ENCODE data around the gene CALCOCO2. TPM values are rescaled to one million over a fixed set of nuclear protein-coding genes. Genes with fewer than 3 reads are reported as not detected.

CALCOCO2 gene
- total and polyA plus RNA-seq, 9 donors: 22.4 to 49.1 (median 44.2) TPM

DNA sequence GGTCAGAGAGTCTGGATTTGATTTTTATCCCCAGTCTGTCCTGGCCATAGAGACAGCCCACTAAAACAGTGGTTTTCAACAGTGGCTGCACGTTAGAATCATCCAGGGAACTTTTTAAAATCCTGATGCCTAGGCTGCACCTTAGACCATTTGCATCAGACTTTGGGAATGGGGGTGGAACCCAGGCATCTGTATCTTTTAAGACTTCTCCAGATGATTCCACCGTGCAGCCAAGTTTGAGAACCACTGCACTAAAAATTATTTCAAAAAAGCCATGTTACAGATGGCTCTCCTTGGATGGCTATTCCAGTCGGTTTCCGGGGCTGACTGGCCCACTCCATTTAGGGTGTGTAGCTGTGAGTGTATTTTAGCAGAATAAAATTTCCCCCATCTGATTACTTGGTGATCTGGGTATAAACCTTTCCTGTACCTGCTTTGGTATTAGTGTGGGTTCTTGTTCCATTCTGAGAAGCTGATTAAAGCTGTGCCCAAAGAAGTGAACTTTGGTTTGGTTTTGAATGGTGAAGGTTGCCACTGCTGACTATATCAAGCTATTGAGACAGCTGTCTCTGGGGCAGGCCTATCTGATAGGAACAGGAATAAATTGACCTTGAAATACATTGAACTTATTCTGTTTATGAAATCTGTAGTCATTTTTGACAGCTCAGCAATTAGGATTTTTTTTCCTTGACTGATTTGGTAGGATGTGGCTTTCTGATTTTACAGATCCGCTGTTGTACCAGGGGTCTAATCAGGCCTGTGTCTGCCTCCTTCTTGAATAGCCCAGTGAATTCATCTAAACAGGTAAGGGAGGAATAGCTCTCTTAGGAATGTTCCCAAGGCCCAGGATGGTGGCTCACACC, 63.0 kb downstream of the CALCOCO2 start:
- DNase-seq: no peak
- no peak overlapping the region for H3K27ac ChIP-seq (ENCODE audit: low read length)
- H3K9me3 ChIP-seq (replicated peaks; ENCODE audit: control insufficient read depth, low read depth, low read length): no peaks in the 10 kb centered on the region
- peaks cover 34% of the 10 kb centered on the region for H3K36me3 ChIP-seq (ENCODE audit: control insufficient read depth, insufficient read depth, low read length)
- peak overlapping the region; percentile 91 for H3K4me3 ChIP-seq (ENCODE audit: low read length)
- peaks cover 9% of the 10 kb centered on the region for H3K4me1 ChIP-seq (ENCODE audit: control insufficient read depth, insufficient read depth, low read length)
- WGBS (ENCODE audit: insufficient coverage): 100% methylated on average over 1 of the region's 5 CpGs
- H3K27me3 ChIP-seq (ENCODE audit: control insufficient read depth, insufficient read depth, low read length): no peaks in the 10 kb centered on the region

DNA sequence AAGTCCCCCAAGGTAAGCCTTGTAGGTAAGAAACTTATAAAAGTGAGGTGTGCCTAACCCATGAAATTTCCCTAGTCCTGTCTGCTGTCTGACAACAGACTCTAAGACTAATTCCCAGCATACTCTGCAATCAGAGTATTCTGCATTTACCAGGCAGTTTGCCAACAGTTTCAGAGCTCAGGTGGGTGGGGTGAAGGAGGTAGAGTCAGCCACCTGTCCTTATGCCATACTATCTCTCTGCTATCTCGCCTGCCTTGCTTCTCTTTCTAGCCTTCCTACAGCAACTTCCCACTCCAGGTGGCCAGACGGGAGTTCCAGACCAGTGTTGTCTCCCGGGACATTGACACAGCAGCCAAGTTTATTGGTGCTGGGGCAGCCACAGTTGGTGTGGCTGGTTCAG, 64.1 kb downstream of the CALCOCO2 start:
- Histone ChIP-seq H3K27ac (ENCODE audit: low read length) (no peak overlapping the region), H3K36me3 (ENCODE audit: control insufficient read depth, insufficient read depth, low read length) (peaks cover 34% of the 10 kb centered on the region), H3K4me3 (ENCODE audit: low read length) (no peak overlapping the region), H3K9me3 (replicated peaks; ENCODE audit: control insufficient read depth, low read depth, low read length) (no peaks in the 10 kb centered on the region), H3K27me3 (ENCODE audit: control insufficient read depth, insufficient read depth, low read length) (no peaks in the 10 kb centered on the region), H3K4me1 (ENCODE audit: control insufficient read depth, insufficient read depth, low read length) (peaks cover 9% of the 10 kb centered on the region)
- DNase-seq: no peak
- WGBS (ENCODE audit: insufficient coverage): no CpG with 5 or more reads among the region's 3 CpGs

DNA sequence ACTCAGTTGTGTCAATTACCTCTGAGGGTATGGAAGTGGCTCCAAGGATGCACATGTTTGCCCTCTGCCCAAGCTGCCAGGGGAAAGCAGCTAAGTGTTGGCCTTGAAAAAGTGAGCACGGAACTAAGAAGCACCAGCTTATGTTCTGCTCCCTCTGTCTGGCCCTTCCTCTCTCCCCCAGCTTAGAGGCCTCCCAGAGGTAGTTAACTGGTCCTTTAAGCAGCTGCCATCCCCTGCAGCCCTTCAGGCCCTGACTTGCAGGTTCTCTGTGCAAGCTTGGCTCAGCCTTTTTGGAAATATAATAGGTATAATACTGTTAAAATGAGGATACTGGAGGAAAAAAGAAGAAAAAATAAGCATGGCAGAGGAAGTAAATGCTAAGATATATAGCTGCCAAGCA, 70.4 kb downstream of the CALCOCO2 start:
- no peak for DNase-seq

DNA sequence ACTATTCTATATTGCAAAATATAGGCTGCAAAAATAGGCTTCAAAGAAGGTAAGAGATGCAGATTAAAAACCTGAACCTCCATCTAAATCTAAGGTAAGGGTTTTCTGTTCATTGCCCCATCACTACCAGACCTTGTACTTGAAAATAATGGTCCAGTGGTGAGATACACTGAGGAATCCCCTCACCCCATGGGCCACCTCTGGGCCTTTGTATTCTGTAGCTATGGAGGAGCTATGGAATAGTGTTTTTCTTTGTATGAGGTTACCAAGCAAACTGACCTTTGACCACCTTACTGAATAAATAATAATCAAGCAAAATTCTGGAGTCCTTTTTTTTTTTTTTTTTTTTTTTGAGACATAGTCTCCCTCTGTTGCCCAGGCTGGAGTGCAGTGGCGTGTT, 72.6 kb downstream of the CALCOCO2 start:
- Histone ChIP-seq H3K4me1 (ENCODE audit: control insufficient read depth, insufficient read depth, low read length) (peaks cover 6% of the 10 kb centered on the region), H3K36me3 (ENCODE audit: control insufficient read depth, insufficient read depth, low read length) (peaks cover 2% of the 10 kb centered on the region), H3K27me3 (ENCODE audit: control insufficient read depth, insufficient read depth, low read length) (no peaks in the 10 kb centered on the region), H3K9me3 (replicated peaks; ENCODE audit: control insufficient read depth, low read depth, low read length) (no peaks in the 10 kb centered on the region), H3K4me3 (ENCODE audit: low read length) (no peak overlapping the region), H3K27ac (ENCODE audit: low read length) (no peak overlapping the region)
- WGBS (ENCODE audit: insufficient coverage): no CpG with 5 or more reads among the region's 1 CpG
- DNase-seq: no peak

More for the DNA sequence above, 70.4 kb downstream of the CALCOCO2 start:
- H3K27ac ChIP-seq (ENCODE audit: low read length): no peak overlapping the region
- 75% methylated on average over 1 of the region's 1 CpG for WGBS (ENCODE audit: insufficient coverage)
- peaks cover 11% of the 10 kb centered on the region for H3K36me3 ChIP-seq (ENCODE audit: control insufficient read depth, insufficient read depth, low read length)
- H3K4me3 ChIP-seq (ENCODE audit: low read length): no peak overlapping the region
- H3K27me3 ChIP-seq (ENCODE audit: control insufficient read depth, insufficient read depth, low read length): no peaks in the 10 kb centered on the region
- no peaks in the 10 kb centered on the region for H3K4me1 ChIP-seq (ENCODE audit: control insufficient read depth, insufficient read depth, low read length)
- no peaks in the 10 kb centered on the region for H3K9me3 ChIP-seq (replicated peaks; ENCODE audit: control insufficient read depth, low read depth, low read length)

DNA sequence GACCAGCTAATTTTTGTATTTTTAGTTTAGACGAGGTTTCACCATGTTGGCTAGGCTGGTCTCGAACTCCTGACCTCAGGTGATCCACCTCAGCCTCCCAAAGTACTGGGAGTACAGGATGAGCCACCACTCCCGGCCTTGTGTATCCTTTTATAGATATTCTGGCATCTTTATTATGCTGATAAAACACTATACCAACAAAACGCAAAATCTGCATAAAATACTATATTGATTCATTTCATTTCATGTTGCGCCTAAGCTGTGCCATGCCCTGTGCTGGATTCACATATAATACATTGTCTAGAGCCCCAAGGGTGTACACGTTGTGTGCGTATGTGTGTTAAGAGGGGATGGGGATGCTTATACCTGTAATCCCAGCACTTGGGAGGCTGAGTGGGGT, 73.6 kb downstream of the CALCOCO2 start:
- Histone ChIP-seq H3K4me1 (ENCODE audit: control insufficient read depth, insufficient read depth, low read length) (peaks cover 9% of the 10 kb centered on the region), H3K27ac (ENCODE audit: low read length) (no peak overlapping the region), H3K27me3 (ENCODE audit: control insufficient read depth, insufficient read depth, low read length) (no peaks in the 10 kb centered on the region), H3K36me3 (ENCODE audit: control insufficient read depth, insufficient read depth, low read length) (no peaks in the 10 kb centered on the region), H3K4me3 (ENCODE audit: low read length) (no peak overlapping the region), H3K9me3 (replicated peaks; ENCODE audit: control insufficient read depth, low read depth, low read length) (no peaks in the 10 kb centered on the region)
- WGBS (ENCODE audit: insufficient coverage): no CpG with 5 or more reads among the region's 7 CpGs
- no peak for DNase-seq

DNA sequence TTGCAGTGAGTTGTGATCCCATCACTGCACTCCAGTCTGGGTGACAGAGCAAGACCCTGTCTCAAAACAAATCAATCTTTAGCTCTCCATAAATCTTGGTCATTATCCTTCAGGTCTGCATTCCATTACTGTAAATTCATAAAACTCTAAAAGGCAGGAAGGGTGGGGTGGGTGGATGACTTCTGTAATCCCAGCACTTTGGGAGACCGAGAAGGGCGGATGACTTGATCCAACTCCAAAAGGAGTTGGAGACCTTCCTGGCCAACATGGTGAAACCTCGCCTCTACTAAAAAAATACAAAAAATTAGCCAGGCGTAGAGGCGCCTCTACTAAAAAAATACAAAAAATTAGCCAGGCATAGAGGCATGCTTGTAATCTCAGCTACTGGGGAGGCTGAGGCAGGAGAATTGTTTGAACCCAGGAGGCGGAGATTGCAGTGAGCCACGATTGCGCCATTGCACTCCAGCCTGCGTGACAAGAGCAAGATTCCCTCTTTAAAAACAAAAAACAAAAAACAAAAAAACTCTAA, 75.2 kb downstream of the CALCOCO2 start:
- H3K4me1 ChIP-seq (ENCODE audit: control insufficient read depth, insufficient read depth, low read length): peaks cover 23% of the 10 kb centered on the region
- H3K36me3 ChIP-seq (ENCODE audit: control insufficient read depth, insufficient read depth, low read length): peaks cover 12% of the 10 kb centered on the region
- WGBS (ENCODE audit: insufficient coverage): 90% methylated on average over 4 of the region's 9 CpGs
- H3K27me3 ChIP-seq (ENCODE audit: control insufficient read depth, insufficient read depth, low read length): no peaks in the 10 kb centered on the region
- no peak overlapping the region for H3K4me3 ChIP-seq (ENCODE audit: low read length)
- H3K9me3 ChIP-seq (replicated peaks; ENCODE audit: control insufficient read depth, low read depth, low read length): no peaks in the 10 kb centered on the region
- no peak for DNase-seq
- no peak overlapping the region for H3K27ac ChIP-seq (ENCODE audit: low read length)

DNA sequence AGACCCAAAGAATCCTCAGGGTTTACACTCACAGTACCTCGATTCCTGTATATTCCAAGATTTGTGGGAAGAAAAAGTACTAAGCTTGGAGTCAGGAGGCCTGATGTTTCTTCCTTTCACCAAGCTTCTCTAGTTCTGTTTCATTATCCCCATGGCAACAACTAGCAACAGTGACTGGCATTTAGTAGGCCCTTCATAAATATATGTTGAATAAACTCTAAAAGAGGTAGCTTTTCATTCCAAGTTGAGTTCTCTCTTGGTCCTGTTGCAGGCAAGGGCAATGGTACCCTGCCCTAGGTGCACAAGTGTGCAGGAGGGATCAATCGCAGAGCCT, 76.8 kb downstream of the CALCOCO2 start:
- H3K9me3 ChIP-seq (replicated peaks; ENCODE audit: control insufficient read depth, low read depth, low read length): no peaks in the 10 kb centered on the region
- peak; percentile 82 for DNase-seq
- WGBS (ENCODE audit: insufficient coverage): 0% methylated on average over 1 of the region's 2 CpGs

DNA sequence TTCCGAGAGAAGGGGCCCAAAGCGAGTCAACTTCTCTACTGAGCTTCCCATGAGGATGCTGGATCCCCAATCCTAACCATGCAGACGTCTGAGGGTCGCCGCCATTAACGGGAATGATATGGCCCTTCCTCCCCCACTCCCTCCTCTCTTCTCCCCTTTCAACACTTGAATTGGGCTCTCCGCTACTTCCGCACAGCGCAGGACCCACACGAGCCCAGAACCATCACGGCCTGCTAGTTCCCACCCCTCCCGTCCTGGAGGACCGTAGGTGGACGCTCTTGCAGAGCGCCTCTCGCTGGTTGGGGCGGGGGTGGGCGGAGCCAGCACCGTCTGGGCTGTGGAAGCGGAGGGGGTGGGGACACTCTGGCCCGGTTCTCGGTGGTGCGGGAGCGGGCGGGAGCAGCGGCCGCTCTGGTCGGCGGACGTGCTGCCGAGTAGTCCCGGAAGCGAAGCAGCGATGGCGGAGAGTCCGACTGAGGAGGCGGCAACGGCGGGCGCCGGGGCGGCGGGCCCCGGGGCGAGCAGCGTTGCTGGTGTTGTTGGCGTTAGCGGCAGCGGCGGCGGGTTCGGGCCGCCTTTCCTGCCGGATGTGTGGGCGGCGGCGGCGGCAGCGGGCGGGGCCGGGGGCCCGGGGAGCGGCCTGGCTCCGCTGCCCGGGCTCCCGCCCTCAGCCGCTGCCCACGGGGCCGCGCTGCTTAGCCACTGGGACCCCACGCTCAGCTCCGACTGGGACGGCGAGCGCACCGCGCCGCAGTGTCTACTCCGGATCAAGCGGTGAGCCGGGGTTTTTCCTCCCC, 77.4 kb downstream of the CALCOCO2 start, which contains the start of gene UBE2Z:
TSS of gene UBE2Z (plus strand) at position 361 of the 797 bp plus-strand sequence. CDS start at position 458, 97 bp downstream.
- under 1% methylated on average over 71 of the region's 81 CpGs for WGBS (ENCODE audit: insufficient coverage)
- Histone ChIP-seq H3K4me3 (ENCODE audit: low read length) (peak within 1 kb of the TSS; percentile 75), H3K9me3 (replicated peaks; ENCODE audit: control insufficient read depth, low read depth, low read length) (no peaks in the 10 kb centered on the region), H3K36me3 (ENCODE audit: control insufficient read depth, insufficient read depth, low read length) (peaks cover 28% of the 10 kb centered on the region), H3K27me3 (ENCODE audit: control insufficient read depth, insufficient read depth, low read length) (no peaks in the 10 kb centered on the region), H3K27ac (ENCODE audit: low read length) (peak within 1 kb of the TSS; percentile 92), H3K4me1 (ENCODE audit: control insufficient read depth, insufficient read depth, low read length) (peaks cover 23% of the 10 kb centered on the region)
- DNase-seq: peak; percentile 98

More for the DNA sequence above, 76.8 kb downstream of the CALCOCO2 start:
- H3K36me3 ChIP-seq (ENCODE audit: control insufficient read depth, insufficient read depth, low read length): peaks cover 24% of the 10 kb centered on the region
- peak overlapping the region; percentile 75 for H3K4me3 ChIP-seq (ENCODE audit: low read length)
- peaks cover 23% of the 10 kb centered on the region for H3K4me1 ChIP-seq (ENCODE audit: control insufficient read depth, insufficient read depth, low read length)
- no peaks in the 10 kb centered on the region for H3K27me3 ChIP-seq (ENCODE audit: control insufficient read depth, insufficient read depth, low read length)
- H3K27ac ChIP-seq (ENCODE audit: low read length): peak overlapping the region; percentile 92

DNA sequence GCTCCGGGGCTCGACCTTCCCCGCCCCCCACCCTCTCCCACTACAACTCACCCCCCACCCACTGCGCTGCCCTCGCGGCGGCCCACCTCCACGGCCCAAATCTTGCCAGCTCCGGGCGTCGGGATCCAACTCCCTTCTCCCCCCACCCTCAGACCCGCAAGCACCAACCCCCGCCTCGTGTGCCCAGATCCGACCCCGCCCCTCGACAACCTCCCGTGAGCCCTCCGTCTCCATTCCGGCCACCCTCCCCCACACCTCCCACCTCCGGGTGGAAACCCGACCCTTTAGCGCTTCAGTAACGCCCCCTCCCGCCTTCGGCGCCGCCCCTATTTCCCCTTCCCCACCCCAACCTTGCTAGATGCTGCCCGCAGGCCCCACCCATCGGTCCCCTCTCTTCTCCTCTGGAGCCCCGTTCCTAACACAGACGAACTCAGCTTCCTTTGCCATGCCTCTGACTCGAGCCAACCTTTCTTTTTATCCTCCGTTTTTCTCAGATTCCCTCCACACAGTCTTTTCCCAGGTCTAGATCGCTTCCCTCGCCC, 78.1 kb downstream of the CALCOCO2 start:
- Histone ChIP-seq H3K36me3 (ENCODE audit: control insufficient read depth, insufficient read depth, low read length) (peaks cover 34% of the 10 kb centered on the region), H3K27me3 (ENCODE audit: control insufficient read depth, insufficient read depth, low read length) (no peaks in the 10 kb centered on the region), H3K4me1 (ENCODE audit: control insufficient read depth, insufficient read depth, low read length) (peaks cover 23% of the 10 kb centered on the region), H3K4me3 (ENCODE audit: low read length) (peak overlapping the region; percentile 75), H3K9me3 (replicated peaks; ENCODE audit: control insufficient read depth, low read depth, low read length) (no peaks in the 10 kb centered on the region), H3K27ac (ENCODE audit: low read length) (peak overlapping the region; percentile 92)
- DNase-seq: peak; percentile 94
- WGBS (ENCODE audit: insufficient coverage): 1% methylated on average over 24 of the region's 36 CpGs

DNA sequence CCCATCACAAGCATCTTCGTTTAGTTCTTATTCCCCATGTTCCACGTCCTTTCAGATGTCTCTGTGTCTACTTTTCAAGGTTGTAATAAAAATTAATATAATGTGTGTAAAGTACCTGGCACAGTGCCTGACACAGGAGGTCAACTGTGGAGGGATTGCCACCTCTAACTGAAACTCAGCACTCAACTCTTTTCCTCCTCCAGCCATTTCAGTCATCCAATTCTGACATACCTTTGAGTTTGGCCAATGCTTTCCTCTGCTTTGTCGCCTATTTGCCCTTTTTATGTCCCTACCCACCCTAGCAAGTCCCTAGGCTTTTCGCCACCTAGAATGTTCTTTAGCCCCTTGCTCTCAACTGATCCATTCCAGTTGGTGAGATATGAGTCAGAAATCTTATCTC, 78.9 kb downstream of the CALCOCO2 start:
- 86% methylated on average over 1 of the region's 4 CpGs for WGBS (ENCODE audit: insufficient coverage)
- peak overlapping the region; percentile 26 for H3K27ac ChIP-seq (ENCODE audit: low read length)
- H3K9me3 ChIP-seq (replicated peaks; ENCODE audit: control insufficient read depth, low read depth, low read length): no peaks in the 10 kb centered on the region
- peaks cover 40% of the 10 kb centered on the region for H3K36me3 ChIP-seq (ENCODE audit: control insufficient read depth, insufficient read depth, low read length)
- no peaks in the 10 kb centered on the region for H3K27me3 ChIP-seq (ENCODE audit: control insufficient read depth, insufficient read depth, low read length)
- H3K4me3 ChIP-seq (ENCODE audit: low read length): no peak overlapping the region
- peaks cover 23% of the 10 kb centered on the region for H3K4me1 ChIP-seq (ENCODE audit: control insufficient read depth, insufficient read depth, low read length)
- no peak for DNase-seq
